HG02610 (cell line): ENCODE measurements around the gene FBXW10.
"Not testable (repeated sequence)": the region's sequence is repeated elsewhere in the genome, so short reads cannot be mapped to it uniquely, and the experiment has no call there.

Experiments
- ATAC-seq: cut with Tn5 transposase; IDR thresholded peaks from one replicate; pipeline ENCODE4 v1.9.1; 2021; ENCODE audit warnings: mild to moderate bottlenecking, moderate library complexity; ENCODE audit not compliant: unreplicated experiment

The FBXW10 gene

GRCh38 chr17:18743699-18744421, at the start of gene FBXW10:
TSS of gene FBXW10 (plus strand) at chr17:18744054. CDS start at chr17:18744245, 191 bp downstream.
- ATAC-seq = not testable (repeated sequence)

- not testable (repeated sequence) for ATAC-seq
Observed at GRCh38 chr17:18695143-18695542, 48.7 kb upstream of the FBXW10 start.

- ATAC-seq = not testable (repeated sequence)
Observed at GRCh38 chr17:18698473-18699103, 45.3 kb upstream of the FBXW10 start.

GRCh38 chr17:18705955-18706354, 37.9 kb upstream of the FBXW10 start:
- not testable (repeated sequence) for ATAC-seq

- ATAC-seq = not testable (repeated sequence)
Observed at GRCh38 chr17:18708215-18708614, 35.6 kb upstream of the FBXW10 start.

- ATAC-seq = not testable (repeated sequence)
Observed at GRCh38 chr17:18712354-18712999, 31.4 kb upstream of the FBXW10 start.

GRCh38 chr17:18718643-18719427, 25.0 kb upstream of the FBXW10 start:
- ATAC-seq = not testable (repeated sequence)

- not testable (repeated sequence) for ATAC-seq
Observed at GRCh38 chr17:18719428-18720110, 24.3 kb upstream of the FBXW10 start.

- not testable (repeated sequence) for ATAC-seq
Observed at GRCh38 chr17:18721775-18722547, 21.9 kb upstream of the FBXW10 start.

- not testable (repeated sequence) for ATAC-seq
Observed at GRCh38 chr17:18722612-18723011, 21.2 kb upstream of the FBXW10 start.

- ATAC-seq = not testable (repeated sequence)
Observed at GRCh38 chr17:18723509-18723908, 20.3 kb upstream of the FBXW10 start.

GRCh38 chr17:18732438-18732837, 11.4 kb upstream of the FBXW10 start:
- not testable (repeated sequence) for ATAC-seq

- not testable (repeated sequence) for ATAC-seq
Observed at GRCh38 chr17:18733350-18733749, 10.5 kb upstream of the FBXW10 start.

GRCh38 chr17:18739616-18740391, 4.0 kb upstream of the FBXW10 start:
- ATAC-seq = not testable (repeated sequence)

GRCh38 chr17:18741228-18741627, 2.6 kb upstream of the FBXW10 start:
- ATAC-seq = not testable (repeated sequence)

GRCh38 chr17:18744726-18745125, 872 bp downstream of the FBXW10 start:
- ATAC-seq = not testable (repeated sequence)

GRCh38 chr17:18746551-18746950, 2.7 kb downstream of the FBXW10 start:
- not testable (repeated sequence) for ATAC-seq

- ATAC-seq = not testable (repeated sequence)
Observed at GRCh38 chr17:18747501-18747900, 3.6 kb downstream of the FBXW10 start.

GRCh38 chr17:18750242-18750641, 6.4 kb downstream of the FBXW10 start:
- not testable (repeated sequence) for ATAC-seq
